Ammon's horn (tissue), 1 donor: ENCODE data around the gene ARPC1B.
"Not testable (repeated sequence)": the region's sequence is repeated elsewhere in the genome, so short reads cannot be mapped to it uniquely, and the experiment has no call there.

ENCODE experiments used
- DNase-seq: peaks from one replicate; pipeline ENCODE4 v3.0.0-alpha.2; 2016; ENCODE audit warnings: low spot score

ARPC1B gene

GRCh38 chr7:99409806-99410205 is 35.3 kb downstream of the ARPC1B start:
- no peak for DNase-seq

- DNase-seq, result no peak
Observed at GRCh38 chr7:99410635-99411034, 36.1 kb downstream of the ARPC1B start.

GRCh38 chr7:99415513-99416127 is 41.1 kb downstream of the ARPC1B start:
- DNase-seq, result peak; percentile 51

- DNase-seq, result no peak
Observed at GRCh38 chr7:99418260-99418659, 43.7 kb downstream of the ARPC1B start.

GRCh38 chr7:99419323-99420021 is 44.9 kb downstream of the ARPC1B start:
- DNase-seq, result no peak

- no peak for DNase-seq
Observed at GRCh38 chr7:99420213-99420612, 45.7 kb downstream of the ARPC1B start.

- DNase-seq, result no peak
Observed at GRCh38 chr7:99420986-99421385, 46.5 kb downstream of the ARPC1B start.

GRCh38 chr7:99422186-99422585 is 47.7 kb downstream of the ARPC1B start:
- no peak for DNase-seq

- DNase-seq, result no peak
Observed at GRCh38 chr7:99422625-99423024, 48.1 kb downstream of the ARPC1B start.

- DNase-seq, result no peak
Observed at GRCh38 chr7:99424932-99425730, 50.6 kb downstream of the ARPC1B start.

- no peak for DNase-seq
Observed at GRCh38 chr7:99428972-99429566, 54.5 kb downstream of the ARPC1B start.

GRCh38 chr7:99429756-99430155 is 55.2 kb downstream of the ARPC1B start:
- DNase-seq, result no peak

- not testable (repeated sequence) for DNase-seq
Observed at GRCh38 chr7:99431756-99432540, 57.4 kb downstream of the ARPC1B start.

GRCh38 chr7:99433158-99433557 is 58.6 kb downstream of the ARPC1B start:
- DNase-seq, result no peak

GRCh38 chr7:99437946-99438572 is 63.5 kb downstream of the ARPC1B start:
- DNase-seq, result no peak

GRCh38 chr7:99438573-99439480 is 64.3 kb downstream of the ARPC1B start, which contains the start of the genes CPSF4 and PTCD1:
CPSF4 (plus strand) TSS chr7:99438943; CDS start chr7:99439083, 140 bp downstream.
PTCD1 (minus strand) TSS chr7:99438798; CDS start chr7:99435242, 3,556 bp downstream.
- peak; percentile 96 for DNase-seq

GRCh38 chr7:99440195-99440594 is 65.7 kb downstream of the ARPC1B start:
- no peak for DNase-seq
